Lower leg skin (tissue), 4 donors: ENCODE data around the gene CTTN. TPM values are rescaled to one million over a fixed set of nuclear protein-coding genes. Genes with fewer than 3 reads are reported as not detected.

Experiments used
- DNase-seq, 2 donors: peaks; one replicate each; pipeline ENCODE4 v3.0.0-alpha.2; 2019; ENCODE audit warnings: low spot score in 2 of 2
- H3K4me3 ChIP-seq: fragments of 200-600 bp; sonication (generic); 2 replicates; pipeline ENCODE4 v1.5.1; 2017; ENCODE audit warnings: mild to moderate bottlenecking, low read depth; ENCODE audit not compliant: poor library complexity, severe bottlenecking
- POLR2A ChIP-seq, 2 donors: fragments of 450-650 bp; IDR thresholded peaks; one replicate each; pipeline ENCODE4 v1.6.1; 2016 to 2017; ENCODE audit warnings: antibody characterized with exemption in 2 of 2, mild to moderate bottlenecking in 1 of 2, moderate library complexity in 1 of 2
- WGBS, 2 donors: methylation state at CpG; one replicate each; pipeline ENCODE4 v1.1.5; 2018; 5-methylcytosine and 5-hydroxymethylcytosine counted together
- intact Hi-C: fragments of 100-400 bp; cut with DNase I; formaldehyde crosslinking; loops from one replicate; pipeline ENCODE4 v1.15.0; 2023; ENCODE audit warnings: low total_unique reads
- total RNA-seq, 4 donors: library from RNA; depleted of rRNA; stranded (reverse); fragments of >200 nt; gene quantifications; one replicate each; pipeline ENCODE4 v1.1.0, GENCODE V29; 2016
- TF ChIP-seq, protein P1 (sequence below), 3 donors: fragments of 450-650 bp; IDR thresholded peaks; one replicate each; pipeline ENCODE4 v1.5.1; 2016; ENCODE audit warnings: antibody characterized with exemption in 3 of 3, mild to moderate bottlenecking in 3 of 3, moderate library complexity in 2 of 3

The CTTN gene
- total RNA-seq, 4 donors from 2014 or later: 251 to 343 (median 288) TPM

DNA sequence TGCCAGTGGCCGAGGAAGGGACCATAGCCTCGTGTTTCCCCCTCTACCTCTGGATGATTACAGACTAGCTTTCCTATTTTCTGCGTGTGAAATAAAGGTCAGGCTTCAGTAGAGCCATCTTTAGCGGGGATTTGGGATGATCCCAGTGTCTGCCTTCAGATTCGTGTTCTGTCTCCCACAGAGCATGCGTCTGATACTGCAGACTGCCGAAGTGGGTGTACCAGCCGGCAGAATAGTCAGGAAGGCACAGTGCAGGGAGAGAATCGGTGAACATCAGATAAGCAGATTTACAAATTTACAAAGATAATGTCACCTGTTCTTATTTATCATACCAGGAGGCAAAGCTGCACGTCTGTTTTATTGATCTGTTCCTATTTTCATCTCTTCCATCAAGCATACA, 11.1 kb downstream of the CTTN start:
- no peak overlapping the region for H3K4me3 ChIP-seq
- intact Hi-C loops: no loop called here
- no peak for DNase-seq
- TF ChIP-seq, protein P1, sequence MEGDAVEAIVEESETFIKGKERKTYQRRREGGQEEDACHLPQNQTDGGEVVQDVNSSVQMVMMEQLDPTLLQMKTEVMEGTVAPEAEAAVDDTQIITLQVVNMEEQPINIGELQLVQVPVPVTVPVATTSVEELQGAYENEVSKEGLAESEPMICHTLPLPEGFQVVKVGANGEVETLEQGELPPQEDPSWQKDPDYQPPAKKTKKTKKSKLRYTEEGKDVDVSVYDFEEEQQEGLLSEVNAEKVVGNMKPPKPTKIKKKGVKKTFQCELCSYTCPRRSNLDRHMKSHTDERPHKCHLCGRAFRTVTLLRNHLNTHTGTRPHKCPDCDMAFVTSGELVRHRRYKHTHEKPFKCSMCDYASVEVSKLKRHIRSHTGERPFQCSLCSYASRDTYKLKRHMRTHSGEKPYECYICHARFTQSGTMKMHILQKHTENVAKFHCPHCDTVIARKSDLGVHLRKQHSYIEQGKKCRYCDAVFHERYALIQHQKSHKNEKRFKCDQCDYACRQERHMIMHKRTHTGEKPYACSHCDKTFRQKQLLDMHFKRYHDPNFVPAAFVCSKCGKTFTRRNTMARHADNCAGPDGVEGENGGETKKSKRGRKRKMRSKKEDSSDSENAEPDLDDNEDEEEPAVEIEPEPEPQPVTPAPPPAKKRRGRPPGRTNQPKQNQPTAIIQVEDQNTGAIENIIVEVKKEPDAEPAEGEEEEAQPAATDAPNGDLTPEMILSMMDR (IDR thresholded peaks at IDR 0.05): no peak
- TF ChIP-seq POLR2A (IDR thresholded peaks at IDR 0.05): no peak
- WGBS, 2 donors: 88 to 89% methylated on average over 10 of the region's 10 CpGs

DNA sequence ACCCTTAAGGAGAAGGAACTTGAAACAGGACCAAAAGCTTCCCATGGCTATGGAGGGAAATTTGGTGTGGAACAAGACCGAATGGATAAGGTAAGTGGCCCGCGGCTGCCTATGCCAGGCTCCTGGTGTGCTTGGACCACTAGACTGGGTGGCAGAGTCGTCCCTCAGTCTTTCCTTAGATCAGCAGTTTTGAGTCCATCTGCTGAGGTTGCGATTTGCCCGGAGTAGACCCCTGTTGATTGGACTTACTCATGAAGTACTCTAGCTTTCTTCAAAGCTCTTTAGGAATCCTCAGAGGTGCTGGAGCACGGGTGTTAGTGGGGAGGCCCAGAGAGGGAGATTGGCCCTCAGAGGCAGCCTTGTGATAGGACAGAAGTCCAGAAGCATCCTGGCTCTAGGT, 11.5 kb downstream of the CTTN start:
- 91 to 94% methylated on average over 7 of the region's 7 CpGs for WGBS, 2 donors
- no peak overlapping the region for H3K4me3 ChIP-seq
- no peak for DNase-seq
- TF ChIP-seq POLR2A (IDR thresholded peaks at IDR 0.05): no peak
- TF ChIP-seq, protein P1 (IDR thresholded peaks at IDR 0.05): no peak
- intact Hi-C loops: no loop called here

DNA sequence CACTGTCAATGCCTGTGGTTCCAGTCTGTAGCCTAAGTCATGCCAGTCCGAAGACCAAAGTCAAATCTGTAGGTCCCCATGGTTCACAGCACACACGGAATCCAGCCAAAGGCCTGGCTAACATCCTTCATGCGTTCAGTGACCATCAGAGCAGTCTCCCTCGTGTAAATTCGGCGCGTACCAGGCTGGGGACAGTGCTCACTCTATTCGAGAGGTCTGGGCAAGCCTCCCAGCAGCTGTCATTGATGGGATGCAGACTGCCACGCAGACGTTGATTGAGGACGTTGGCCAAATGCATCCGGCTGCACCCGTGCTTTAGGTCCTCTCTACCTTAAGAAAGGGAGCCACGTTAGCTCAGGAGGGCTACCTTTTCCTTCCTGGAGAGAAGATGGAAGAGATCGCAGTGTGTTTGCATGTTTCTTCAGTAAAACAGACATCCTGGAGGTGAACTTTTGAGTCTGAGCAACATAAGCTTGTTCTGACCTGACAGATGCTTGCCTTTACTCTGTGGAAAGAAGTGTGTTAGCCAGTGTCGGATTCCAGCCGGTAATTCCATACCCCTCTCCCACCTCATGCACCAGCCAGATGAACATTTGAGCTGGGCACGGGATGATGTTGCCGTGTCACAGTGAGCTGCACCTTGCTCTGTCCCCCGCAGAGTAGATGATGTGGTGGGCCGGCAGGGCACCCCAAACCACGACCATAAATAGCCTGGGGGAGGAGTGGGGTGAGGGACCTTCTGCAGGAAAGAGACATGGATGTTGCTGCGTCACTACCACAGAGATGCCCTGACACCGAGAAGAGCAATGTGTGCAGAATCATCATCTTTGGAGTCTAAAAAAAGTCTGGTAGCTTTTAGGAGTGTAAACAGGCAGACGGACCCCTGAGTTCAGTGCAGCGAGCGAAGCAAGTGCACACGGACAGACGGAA, 12.2 kb downstream of the CTTN start:
- no peak for TF ChIP-seq POLR2A (IDR thresholded peaks at IDR 0.05)
- TF ChIP-seq, protein P1 (IDR thresholded peaks at IDR 0.05): no peak
- WGBS, 2 donors: 85 to 91% methylated on average over 29 of the region's 29 CpGs
- no peak overlapping the region for H3K4me3 ChIP-seq
- no peak for DNase-seq
- intact Hi-C loops: no loop called here

DNA sequence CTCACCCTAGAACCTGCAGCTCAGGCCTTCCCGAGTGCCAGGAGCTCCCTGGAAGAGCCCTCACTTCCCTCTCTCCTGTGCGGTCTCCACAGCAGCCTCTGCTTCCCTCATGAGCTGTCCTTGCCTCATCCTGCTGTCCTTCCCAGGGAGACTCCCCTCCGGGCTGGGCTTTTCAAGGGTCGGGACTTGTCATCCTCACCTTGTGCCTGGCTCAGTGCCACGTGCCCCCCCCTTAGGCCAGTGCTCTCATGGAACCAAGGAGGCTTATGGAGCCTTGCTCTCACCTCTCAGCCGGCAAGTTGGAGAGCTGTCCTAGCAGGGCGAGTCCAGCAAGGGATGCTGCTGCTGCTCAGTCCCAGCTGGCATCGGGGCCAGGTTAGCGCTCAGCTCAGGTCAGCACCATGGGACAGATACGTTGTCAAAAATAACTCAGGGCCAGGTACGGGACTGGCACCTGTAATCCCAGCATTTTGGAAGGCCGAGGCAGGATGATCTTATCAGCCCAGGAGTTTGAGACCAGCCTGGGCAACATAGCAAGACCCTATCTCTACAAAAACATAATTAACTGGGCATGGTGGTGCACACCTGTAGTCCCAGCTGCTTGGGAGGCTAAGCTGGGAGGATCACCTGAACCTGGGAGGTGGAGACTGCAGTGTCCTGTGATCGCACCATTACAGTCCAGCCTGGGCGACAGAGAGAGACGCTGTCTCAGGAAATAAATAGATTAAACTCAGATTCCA, 13.6 kb downstream of the CTTN start:
- WGBS, 2 donors: 96 to 98% methylated on average over 15 of the region's 15 CpGs
- intact Hi-C loops: no loop called here
- no peak overlapping the region for H3K4me3 ChIP-seq
- TF ChIP-seq, protein P1 (IDR thresholded peaks at IDR 0.05): no peak
- TF ChIP-seq POLR2A (IDR thresholded peaks at IDR 0.05): no peak
- DNase-seq: no peak

DNA sequence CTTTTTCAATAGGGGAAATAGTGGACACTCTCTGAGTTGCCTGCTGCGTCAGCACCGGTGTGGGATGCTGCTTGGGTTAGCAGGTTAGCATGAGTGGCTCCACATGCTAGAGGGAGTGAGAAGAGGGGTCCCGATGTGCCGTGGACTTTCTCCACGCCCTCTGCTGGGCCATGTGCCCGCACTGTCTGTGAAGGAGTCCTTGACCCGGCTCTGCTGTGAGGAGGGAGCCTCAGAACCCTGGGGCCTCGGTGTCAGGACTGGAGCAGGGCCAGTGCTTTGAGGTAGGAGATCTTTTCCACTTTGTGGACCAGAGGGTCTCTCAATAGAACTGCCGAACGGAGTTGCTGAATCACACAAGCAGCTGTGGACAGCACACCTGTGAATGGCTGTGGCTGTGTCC, 14.8 kb downstream of the CTTN start:
- intact Hi-C loops: no loop called here
- no peak overlapping the region for H3K4me3 ChIP-seq
- DNase-seq: no peak
- TF ChIP-seq POLR2A (IDR thresholded peaks at IDR 0.05): no peak
- TF ChIP-seq, protein P1 (IDR thresholded peaks at IDR 0.05): no peak
- 91 to 94% methylated on average over 8 to 10 of the region's 10 CpGs for WGBS, 2 donors
